Sigmoid colon (tissue), 3 donors: ENCODE data around the gene CASKIN1.

ENCODE experiments used
- POLR2A ChIP-seq, 2 donors: fragments of 450-650 bp; IDR thresholded peaks; one replicate each; pipeline ENCODE4 v1.6.1; 2016; ENCODE audit warnings: antibody characterized with exemption in 2 of 2, mild to moderate bottlenecking in 2 of 2, moderate library complexity in 2 of 2
- TF ChIP-seq, protein P1 (sequence below), 4 experiments: fragments of 450-650 bp in 3 of 4; fragments of 200-600 bp in 1 of 4; IDR thresholded peaks; one replicate each; pipeline ENCODE4 v1.5.1; 2016 to 2019; ENCODE audit warnings: antibody characterized with exemption in 4 of 4, mild to moderate bottlenecking in 3 of 4, moderate library complexity in 2 of 4

DNA sequence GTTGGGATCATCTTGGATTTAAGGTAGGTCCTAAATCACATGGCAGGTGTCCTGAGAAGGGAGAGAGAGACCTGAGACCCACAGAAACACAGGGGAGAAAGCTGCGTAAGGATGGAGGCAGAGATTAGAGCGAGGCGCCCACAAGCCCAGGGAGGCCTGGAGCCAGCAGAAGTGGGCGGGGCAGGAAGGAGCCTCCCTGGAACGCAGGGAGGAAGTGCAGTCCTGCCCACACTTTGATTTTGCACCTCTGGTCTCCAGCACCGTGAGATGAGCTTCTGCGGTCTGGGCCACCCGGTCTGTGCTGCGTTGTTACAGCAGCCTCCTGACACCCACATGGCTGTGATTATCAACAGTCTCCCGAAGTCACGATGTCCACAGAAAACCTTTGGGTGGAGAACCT is 46.2 kb upstream of the CASKIN1 start:
- TF ChIP-seq, protein P1, sequence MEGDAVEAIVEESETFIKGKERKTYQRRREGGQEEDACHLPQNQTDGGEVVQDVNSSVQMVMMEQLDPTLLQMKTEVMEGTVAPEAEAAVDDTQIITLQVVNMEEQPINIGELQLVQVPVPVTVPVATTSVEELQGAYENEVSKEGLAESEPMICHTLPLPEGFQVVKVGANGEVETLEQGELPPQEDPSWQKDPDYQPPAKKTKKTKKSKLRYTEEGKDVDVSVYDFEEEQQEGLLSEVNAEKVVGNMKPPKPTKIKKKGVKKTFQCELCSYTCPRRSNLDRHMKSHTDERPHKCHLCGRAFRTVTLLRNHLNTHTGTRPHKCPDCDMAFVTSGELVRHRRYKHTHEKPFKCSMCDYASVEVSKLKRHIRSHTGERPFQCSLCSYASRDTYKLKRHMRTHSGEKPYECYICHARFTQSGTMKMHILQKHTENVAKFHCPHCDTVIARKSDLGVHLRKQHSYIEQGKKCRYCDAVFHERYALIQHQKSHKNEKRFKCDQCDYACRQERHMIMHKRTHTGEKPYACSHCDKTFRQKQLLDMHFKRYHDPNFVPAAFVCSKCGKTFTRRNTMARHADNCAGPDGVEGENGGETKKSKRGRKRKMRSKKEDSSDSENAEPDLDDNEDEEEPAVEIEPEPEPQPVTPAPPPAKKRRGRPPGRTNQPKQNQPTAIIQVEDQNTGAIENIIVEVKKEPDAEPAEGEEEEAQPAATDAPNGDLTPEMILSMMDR (IDR thresholded peaks at IDR 0.05): no peak
- no peak for TF ChIP-seq POLR2A (IDR thresholded peaks at IDR 0.05)
